NB4 (cell line): Measurements from ENCODE around the gene PDXK.

Experiments
- DNase-seq: peaks from one replicate; pipeline ENCODE4 v3.0.0; 2010; ENCODE audit warnings: low read depth
- H3K4me3 ChIP-seq: one replicate; pipeline ENCODE4 v1.5.1; 2011; ENCODE audit warnings: mild to moderate bottlenecking, low read depth, low read length, moderate library complexity
- MYC ChIP-seq: IDR thresholded peaks from 2 replicates; pipeline ENCODE4 v1.6.1; 2011; ENCODE audit warnings: low read depth, low read length
- POLR2A ChIP-seq: IDR thresholded peaks from 2 replicates; pipeline ENCODE4 v1.6.1; 2011; ENCODE audit warnings: mild to moderate bottlenecking; ENCODE audit not compliant: insufficient read length; ENCODE audit errors: extremely low read depth
- TF ChIP-seq, protein P1 (sequence below): IDR thresholded peaks from one replicate; pipeline ENCODE4 v1.5.1; 2012; ENCODE audit warnings: low read depth, low read length
- TF ChIP-seq, protein P2 (sequence below): IDR thresholded peaks from 2 replicates; pipeline ENCODE4 v1.6.1; 2011; ENCODE audit warnings: low read depth, low read length

The PDXK gene

DNA sequence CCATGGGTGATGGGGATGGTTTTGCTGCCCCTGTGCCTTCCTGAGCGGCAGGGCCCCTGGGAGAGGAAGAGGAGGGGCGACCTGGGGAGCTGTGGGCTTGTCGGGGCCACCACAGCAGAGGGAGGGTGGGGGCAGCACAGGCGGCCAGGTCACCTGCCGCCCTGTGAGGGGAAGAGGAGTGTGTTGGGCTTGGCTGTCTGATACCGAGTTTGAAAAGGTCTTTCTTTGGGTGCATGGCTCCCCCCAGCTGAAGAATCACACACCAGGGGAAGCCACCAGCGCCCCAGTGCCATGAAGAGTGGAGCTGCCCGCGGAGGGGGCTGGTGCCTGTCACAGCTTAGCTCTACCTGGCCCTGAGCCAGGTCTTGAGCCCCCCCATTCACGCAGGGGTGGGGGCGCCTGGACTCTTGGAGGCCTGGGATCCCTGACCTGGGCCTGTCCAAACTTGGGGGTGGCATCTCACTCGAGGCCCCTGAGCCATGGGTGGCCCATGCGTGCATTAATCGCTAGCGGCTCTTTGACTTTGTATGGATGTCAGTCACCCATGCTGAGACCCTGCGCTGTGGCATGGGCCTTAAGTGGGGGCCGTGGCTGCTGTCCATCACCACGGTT lies 30.8 kb downstream of the PDXK start:
- H3K4me3 ChIP-seq: no peak overlapping the region
- TF ChIP-seq MYC: no peak
- no peak for TF ChIP-seq POLR2A
- TF ChIP-seq, protein P1, sequence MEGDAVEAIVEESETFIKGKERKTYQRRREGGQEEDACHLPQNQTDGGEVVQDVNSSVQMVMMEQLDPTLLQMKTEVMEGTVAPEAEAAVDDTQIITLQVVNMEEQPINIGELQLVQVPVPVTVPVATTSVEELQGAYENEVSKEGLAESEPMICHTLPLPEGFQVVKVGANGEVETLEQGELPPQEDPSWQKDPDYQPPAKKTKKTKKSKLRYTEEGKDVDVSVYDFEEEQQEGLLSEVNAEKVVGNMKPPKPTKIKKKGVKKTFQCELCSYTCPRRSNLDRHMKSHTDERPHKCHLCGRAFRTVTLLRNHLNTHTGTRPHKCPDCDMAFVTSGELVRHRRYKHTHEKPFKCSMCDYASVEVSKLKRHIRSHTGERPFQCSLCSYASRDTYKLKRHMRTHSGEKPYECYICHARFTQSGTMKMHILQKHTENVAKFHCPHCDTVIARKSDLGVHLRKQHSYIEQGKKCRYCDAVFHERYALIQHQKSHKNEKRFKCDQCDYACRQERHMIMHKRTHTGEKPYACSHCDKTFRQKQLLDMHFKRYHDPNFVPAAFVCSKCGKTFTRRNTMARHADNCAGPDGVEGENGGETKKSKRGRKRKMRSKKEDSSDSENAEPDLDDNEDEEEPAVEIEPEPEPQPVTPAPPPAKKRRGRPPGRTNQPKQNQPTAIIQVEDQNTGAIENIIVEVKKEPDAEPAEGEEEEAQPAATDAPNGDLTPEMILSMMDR: no peak
- TF ChIP-seq, protein P2, sequence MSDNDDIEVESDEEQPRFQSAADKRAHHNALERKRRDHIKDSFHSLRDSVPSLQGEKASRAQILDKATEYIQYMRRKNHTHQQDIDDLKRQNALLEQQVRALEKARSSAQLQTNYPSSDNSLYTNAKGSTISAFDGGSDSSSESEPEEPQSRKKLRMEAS: no peak
- DNase-seq: no peak

DNA sequence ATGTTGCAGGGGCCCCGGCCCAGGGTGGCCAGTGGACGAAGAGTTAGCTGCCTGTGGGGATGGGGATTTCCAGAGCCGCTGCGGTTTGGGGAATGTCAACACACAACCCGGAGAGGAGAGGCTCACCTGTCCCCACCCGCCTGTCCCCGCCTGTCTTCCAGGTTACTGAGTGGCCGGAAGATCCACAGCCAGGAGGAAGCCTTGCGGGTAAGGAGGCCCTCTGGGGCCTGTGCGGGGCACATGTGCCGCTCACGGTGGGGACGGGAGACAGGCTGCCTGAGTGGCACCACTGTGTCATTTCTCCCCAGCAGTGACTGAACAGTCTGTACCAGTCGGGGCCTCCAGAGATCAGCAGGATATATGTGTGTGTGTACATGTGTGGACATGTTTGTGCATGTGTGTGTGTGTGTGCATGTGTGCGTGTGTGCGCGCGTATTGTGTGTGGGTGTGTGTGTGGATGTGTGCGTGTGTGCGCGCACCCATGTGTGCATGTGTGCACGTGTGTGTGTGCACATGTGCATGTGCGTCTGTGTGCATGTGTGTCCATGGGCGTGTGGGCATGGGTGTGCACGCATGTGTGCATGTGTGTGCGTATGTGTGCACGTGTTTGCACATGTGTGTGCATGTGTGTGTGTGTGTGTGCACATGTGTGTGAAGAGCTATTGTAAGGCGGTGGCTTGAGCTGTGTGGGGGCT lies 31.6 kb downstream of the PDXK start:
- no peak for TF ChIP-seq POLR2A
- no peak for TF ChIP-seq MYC
- TF ChIP-seq, protein P2: no peak
- TF ChIP-seq, protein P1: no peak
- no peak overlapping the region for H3K4me3 ChIP-seq
- no peak for DNase-seq

DNA sequence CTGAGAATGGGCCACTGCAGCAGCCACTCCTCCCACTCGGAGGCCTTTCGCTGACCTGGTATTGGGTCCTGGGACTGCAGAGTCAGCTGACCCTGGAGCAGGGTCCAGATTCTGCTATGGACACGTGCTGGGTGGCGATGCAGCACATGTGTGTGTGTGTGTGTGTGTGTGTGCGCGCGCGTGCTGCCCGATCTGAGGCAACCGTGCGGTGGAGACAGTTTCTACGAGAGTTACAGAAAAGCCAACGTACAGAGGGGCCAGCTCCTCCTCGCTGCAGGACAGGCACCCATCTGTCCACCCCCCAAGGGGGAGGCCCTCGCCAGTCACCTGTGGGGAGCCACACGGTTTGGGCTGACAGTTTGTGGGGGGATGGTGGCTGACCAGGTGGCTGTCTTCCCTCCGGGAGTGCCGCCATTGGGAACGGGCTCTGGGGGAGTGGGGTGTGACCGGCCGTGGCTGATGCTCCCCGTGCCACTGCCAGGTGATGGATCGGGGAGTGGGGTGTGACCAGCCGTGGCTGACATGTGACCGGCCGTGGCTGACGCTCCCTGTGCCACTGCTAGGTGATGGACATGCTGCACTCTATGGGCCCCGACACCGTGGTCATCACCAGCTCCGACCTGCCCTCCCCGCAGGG lies 33.1 kb downstream of the PDXK start:
- no peak overlapping the region for H3K4me3 ChIP-seq
- no peak for TF ChIP-seq MYC
- no peak for TF ChIP-seq POLR2A
- TF ChIP-seq, protein P1: no peak
- TF ChIP-seq, protein P2: no peak
- DNase-seq: no peak

DNA sequence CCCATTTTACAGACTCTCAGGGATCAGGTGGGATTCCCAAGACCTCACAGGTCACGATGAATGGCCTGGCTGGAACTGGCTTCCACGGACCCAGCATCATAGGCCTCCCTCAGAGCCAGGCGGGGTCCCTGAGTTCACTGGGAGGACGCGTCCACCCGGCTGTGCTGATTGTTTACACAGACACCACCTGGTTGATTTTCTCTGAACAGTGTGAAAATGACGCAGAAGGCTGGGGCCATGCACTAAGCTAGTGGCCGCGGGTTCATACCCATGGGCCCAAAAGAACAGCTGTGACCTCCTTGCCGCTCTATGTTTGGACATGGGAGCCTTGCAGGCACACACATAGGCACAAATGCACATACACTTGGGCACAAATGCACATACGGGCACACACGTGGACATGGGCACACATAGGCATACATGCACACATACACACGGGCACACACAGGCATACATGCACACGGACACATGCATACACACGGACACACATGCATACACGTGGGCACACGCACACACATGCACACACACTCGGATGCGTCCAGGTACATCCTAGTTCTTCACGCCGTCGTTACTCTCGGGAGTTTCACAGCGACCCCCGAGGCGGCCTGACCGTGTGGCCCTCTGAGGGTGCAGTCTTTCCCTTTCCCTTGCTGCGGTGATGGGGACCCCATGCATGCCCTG lies 34.0 kb downstream of the PDXK start:
- no peak for DNase-seq
- TF ChIP-seq, protein P2: no peak
- no peak for TF ChIP-seq POLR2A
- H3K4me3 ChIP-seq: no peak overlapping the region

DNA sequence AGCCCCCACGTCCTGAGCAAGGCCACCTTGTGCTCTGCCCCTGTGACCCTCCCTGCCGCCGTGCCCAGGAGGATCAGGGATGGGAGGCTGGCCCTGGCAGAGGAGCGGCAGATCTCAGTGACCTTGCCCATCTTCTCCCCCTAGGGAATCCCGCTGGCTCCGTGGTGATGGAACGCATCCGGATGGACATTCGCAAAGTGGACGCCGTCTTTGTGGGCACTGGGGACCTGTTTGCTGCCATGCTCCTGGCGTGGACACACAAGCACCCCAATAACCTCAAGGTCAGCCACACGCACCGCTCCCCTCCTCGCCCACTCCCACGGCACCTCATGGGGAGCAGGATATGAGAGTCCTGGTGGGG lies 34.5 kb downstream of the PDXK start:
- no peak for DNase-seq
- TF ChIP-seq, protein P1: no peak
- TF ChIP-seq POLR2A: no peak
- TF ChIP-seq, protein P2: no peak
- no peak for TF ChIP-seq MYC
- H3K4me3 ChIP-seq: no peak overlapping the region
